GM23338 (cell line): ENCODE data around the gene ANO6.

Experiments used
- CREB1 ChIP-seq: fragments of 250-450 bp; sonication (Bioruptor Pico); IDR thresholded peaks from 2 replicates; pipeline ENCODE4 v1.5.0; 2020; ENCODE audit warnings: low read depth, mild to moderate bottlenecking, moderate library complexity
- EZH2 ChIP-seq: fragments of 200-600 bp; sonication (generic); IDR thresholded peaks from one replicate; pipeline ENCODE4 v1.8.0; 2017; ENCODE audit warnings: antibody characterized with exemption, mild to moderate bottlenecking, low read depth; ENCODE audit not compliant: unreplicated experiment
- EZH2phosphoT487 ChIP-seq: fragments of 200-600 bp; sonication (generic); IDR thresholded peaks from one replicate; pipeline ENCODE4 v1.8.1; 2018; ENCODE audit warnings: antibody characterized with exemption; ENCODE audit not compliant: unreplicated experiment
- JUNB ChIP-seq: IDR thresholded peaks from one replicate; pipeline ENCODE4 v1.6.1; 2016; ENCODE audit warnings: antibody characterized with exemption; ENCODE audit not compliant: unreplicated experiment
- NANOG ChIP-seq: IDR thresholded peaks from 2 replicates; pipeline ENCODE4 v1.6.1; 2016; ENCODE audit warnings: antibody characterized with exemption, borderline replicate concordance
- POLR2AphosphoS5 ChIP-seq: IDR thresholded peaks from 2 replicates; pipeline ENCODE4 v1.6.1; 2016; ENCODE audit warnings: antibody characterized with exemption, low read depth
- TF ChIP-seq, protein P1 (sequence below), 2 experiments: fragments of 200-600 bp in 1 of 2; sonication (generic) in 1 of 2; conservative IDR thresholded peaks; 2 replicates each; pipeline versions ENCODE4 v1.5.1 to v1.6.1; 2016 to 2017; ENCODE audit warnings: antibody characterized with exemption in 2 of 2, low read depth in 2 of 2, mild to moderate bottlenecking in 2 of 2, moderate library complexity in 1 of 2
- TF ChIP-seq, protein P2 (sequence below): IDR thresholded peaks from 2 replicates; pipeline ENCODE4 v1.6.1; 2016; ENCODE audit warnings: antibody characterized with exemption
- TF ChIP-seq, protein P3 (sequence below): IDR thresholded peaks from one replicate; pipeline ENCODE4 v1.6.1; 2018; ENCODE audit warnings: antibody characterized with exemption; ENCODE audit not compliant: unreplicated experiment

DNA sequence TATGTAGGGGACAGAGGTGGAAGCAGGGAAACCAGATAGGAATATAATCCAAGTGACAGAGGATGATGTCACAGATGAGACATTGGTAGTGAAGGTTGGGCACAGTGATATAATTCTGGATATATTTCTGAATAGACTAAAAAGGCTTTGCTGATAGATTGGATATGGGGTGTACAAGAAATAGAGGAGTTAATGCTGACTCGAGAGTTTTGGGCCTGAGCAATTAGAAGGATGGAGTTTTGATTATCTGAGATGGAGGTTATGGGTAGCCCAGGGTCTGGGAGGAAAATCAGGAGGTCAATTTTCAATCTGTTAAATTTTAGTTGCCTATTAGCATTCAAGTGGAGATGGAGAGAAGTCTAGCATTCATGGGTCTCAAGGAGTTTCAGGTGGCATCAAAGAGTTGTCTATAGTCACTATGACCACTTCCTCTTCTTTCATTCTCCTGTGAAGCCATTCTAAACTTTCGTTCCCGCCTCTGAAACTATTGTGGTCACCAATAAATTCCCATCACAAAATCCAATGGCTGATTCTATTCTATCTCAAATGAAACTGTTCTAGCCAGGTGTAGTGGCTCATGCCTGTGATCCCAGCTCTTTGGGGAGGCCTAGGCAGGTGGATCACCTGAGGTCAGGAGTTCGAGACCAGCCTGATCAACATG lies 10.6 kb upstream of the ANO6 start:
- TF ChIP-seq, protein P1, sequence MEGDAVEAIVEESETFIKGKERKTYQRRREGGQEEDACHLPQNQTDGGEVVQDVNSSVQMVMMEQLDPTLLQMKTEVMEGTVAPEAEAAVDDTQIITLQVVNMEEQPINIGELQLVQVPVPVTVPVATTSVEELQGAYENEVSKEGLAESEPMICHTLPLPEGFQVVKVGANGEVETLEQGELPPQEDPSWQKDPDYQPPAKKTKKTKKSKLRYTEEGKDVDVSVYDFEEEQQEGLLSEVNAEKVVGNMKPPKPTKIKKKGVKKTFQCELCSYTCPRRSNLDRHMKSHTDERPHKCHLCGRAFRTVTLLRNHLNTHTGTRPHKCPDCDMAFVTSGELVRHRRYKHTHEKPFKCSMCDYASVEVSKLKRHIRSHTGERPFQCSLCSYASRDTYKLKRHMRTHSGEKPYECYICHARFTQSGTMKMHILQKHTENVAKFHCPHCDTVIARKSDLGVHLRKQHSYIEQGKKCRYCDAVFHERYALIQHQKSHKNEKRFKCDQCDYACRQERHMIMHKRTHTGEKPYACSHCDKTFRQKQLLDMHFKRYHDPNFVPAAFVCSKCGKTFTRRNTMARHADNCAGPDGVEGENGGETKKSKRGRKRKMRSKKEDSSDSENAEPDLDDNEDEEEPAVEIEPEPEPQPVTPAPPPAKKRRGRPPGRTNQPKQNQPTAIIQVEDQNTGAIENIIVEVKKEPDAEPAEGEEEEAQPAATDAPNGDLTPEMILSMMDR (conservative IDR thresholded peaks at IDR 0.05; ENCODE audit: low read depth in 2 of 2): no peak
- TF ChIP-seq, protein P2, sequence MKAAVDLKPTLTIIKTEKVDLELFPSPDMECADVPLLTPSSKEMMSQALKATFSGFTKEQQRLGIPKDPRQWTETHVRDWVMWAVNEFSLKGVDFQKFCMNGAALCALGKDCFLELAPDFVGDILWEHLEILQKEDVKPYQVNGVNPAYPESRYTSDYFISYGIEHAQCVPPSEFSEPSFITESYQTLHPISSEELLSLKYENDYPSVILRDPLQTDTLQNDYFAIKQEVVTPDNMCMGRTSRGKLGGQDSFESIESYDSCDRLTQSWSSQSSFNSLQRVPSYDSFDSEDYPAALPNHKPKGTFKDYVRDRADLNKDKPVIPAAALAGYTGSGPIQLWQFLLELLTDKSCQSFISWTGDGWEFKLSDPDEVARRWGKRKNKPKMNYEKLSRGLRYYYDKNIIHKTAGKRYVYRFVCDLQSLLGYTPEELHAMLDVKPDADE: no peak
- TF ChIP-seq EZH2: no peak
- no peak for TF ChIP-seq NANOG
- TF ChIP-seq, protein P3, sequence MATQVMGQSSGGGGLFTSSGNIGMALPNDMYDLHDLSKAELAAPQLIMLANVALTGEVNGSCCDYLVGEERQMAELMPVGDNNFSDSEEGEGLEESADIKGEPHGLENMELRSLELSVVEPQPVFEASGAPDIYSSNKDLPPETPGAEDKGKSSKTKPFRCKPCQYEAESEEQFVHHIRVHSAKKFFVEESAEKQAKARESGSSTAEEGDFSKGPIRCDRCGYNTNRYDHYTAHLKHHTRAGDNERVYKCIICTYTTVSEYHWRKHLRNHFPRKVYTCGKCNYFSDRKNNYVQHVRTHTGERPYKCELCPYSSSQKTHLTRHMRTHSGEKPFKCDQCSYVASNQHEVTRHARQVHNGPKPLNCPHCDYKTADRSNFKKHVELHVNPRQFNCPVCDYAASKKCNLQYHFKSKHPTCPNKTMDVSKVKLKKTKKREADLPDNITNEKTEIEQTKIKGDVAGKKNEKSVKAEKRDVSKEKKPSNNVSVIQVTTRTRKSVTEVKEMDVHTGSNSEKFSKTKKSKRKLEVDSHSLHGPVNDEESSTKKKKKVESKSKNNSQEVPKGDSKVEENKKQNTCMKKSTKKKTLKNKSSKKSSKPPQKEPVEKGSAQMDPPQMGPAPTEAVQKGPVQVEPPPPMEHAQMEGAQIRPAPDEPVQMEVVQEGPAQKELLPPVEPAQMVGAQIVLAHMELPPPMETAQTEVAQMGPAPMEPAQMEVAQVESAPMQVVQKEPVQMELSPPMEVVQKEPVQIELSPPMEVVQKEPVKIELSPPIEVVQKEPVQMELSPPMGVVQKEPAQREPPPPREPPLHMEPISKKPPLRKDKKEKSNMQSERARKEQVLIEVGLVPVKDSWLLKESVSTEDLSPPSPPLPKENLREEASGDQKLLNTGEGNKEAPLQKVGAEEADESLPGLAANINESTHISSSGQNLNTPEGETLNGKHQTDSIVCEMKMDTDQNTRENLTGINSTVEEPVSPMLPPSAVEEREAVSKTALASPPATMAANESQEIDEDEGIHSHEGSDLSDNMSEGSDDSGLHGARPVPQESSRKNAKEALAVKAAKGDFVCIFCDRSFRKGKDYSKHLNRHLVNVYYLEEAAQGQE: no peak
- TF ChIP-seq CREB1 (CRISPR knock-in tag): no peak
- no peak for TF ChIP-seq EZH2phosphoT487
- TF ChIP-seq POLR2AphosphoS5: no peak
- TF ChIP-seq JUNB: no peak
